D341Med (cell line): ENCODE measurements around the gene THEMIS2.
A peak's percentile ranks its signal among the peaks of the same experiment; 100 is the strongest.
"Not testable (repeated sequence)": the region's sequence is repeated elsewhere in the genome, so short reads cannot be mapped to it uniquely, and the experiment has no call there.

Experiments
- DNase-seq: peaks from one replicate; pipeline ENCODE4 v3.0.0; 2012; ENCODE audit warnings: low spot score

Gene THEMIS2

DNA sequence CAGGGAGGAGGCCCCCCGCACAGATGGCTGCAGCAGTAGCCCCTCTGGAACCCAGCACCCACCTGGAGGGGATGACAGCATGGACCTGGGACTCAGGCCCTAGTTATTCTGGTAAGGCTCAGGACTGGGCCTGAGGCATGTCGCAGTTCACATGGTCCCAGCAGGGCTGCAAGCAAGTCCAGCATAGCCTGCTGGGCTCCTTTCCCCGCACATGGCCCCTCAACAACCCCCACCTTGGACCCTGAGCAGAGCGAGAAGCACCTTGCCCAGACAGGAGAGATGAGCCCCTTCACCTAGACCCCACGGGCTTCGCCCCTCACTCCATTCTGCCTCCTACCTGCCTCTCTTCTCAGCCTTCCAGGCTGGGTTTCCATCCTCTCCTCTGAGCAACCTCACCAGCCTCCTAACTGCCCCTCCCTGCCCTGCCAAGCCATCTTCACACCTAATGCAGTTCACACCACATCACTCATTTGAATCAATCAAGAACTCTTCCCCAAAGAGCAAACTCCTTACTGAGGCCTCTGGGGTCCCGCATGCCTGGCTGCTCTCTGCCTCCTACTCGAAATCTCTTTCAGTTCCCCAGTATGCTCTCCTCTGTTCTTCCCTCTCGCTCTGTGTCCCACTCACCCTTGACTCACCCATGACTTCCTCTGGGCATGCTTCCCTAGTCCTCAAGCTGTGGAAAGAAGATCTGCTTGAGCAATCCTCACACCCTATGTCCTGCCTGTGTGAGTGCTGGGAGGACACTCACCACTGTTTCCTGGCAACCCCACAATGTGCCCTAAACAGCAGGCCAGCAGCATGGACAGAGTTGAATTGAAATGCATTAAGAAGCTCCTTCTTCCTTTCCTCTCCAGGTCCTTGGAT, 9.4 kb upstream of the THEMIS2 start:
- no peak for DNase-seq

DNA sequence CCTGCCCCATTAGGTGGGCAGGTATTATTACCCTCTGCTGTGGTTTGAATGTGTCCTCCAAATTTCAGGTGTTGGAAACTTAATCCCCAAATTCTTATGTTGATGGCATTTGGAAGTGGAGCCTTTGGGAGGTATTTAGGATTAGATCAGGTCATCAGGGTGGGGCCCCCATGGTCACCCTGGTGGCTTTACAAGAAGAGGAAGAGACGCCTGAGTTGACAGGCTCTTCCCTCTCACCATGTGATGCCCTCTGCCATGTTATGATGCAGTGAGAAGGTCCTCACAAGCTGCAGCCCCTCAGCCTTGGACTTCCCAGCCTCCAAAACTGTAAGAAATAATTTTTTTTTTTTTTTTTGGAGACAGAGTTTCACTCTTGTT, 8.8 kb upstream of the THEMIS2 start:
- no peak for DNase-seq

DNA sequence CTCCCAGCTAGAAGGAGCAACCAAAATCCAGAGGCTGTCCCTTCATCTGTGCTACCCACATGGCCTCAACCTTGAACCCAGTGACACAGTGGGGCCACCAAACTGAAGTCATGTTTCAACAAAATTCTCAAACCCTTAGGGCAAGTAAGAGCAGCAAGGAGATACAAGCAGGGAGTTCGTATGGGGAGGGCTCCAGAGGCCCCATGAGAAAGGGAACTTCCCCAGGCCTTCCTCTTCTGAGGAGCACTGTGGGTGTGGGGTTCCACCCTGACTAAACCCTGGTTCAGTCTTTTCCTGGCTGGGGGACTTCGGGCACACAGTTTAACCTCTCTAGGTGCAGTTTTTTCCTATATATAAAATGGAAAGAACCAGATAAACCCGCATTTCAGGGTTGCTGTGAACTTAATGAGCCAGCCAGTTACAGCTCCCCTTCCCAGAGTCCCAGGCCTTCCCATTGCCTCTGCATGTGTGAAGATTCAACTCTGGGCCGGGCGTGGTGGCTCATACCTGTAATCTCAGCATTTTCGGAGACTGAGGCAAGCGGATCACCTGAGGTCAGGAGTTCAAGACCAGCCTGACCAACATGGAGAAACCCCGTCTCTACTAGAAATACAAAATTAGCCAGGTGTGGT, 8.0 kb upstream of the THEMIS2 start:
- no peak for DNase-seq

DNA sequence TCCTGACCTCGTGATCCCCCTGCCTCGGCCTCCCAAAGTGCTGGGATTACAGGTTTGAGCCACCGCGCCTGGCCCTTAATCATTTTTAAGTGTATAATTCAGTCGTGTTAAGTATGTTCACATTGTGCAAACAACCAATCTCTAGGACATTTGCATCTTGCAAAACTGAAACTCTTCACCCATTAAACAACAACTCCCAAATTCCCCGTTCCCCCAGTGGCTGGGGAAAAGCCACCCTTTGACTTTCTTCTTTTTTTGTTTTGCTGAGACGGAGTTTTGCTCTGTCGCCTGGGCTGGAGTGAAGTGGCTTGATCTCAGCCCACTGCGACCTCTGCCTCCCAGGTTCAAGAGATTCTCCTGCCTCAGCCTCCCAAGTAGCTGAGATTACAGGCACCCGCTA, 6.5 kb upstream of the THEMIS2 start:
- no peak for DNase-seq

DNA sequence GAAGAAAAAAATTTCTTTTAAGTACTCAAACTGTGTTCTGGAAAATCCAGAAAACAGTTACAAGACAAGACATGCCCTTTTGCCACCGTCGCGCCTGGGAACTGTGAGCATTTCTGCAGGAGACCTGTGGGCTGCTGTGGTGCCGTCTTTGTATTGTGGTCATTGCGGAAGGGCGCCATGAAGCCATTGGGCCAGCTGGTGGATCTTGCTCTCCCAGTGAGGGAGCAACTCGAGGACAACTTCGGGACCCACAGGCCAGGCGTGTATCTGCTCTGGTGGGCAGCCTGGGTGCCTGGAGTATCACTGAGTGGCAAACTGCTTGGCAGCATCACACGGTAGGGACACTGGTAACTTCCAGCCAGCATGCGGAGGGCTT, 3.8 kb upstream of the THEMIS2 start:
- DNase-seq, result no peak

DNA sequence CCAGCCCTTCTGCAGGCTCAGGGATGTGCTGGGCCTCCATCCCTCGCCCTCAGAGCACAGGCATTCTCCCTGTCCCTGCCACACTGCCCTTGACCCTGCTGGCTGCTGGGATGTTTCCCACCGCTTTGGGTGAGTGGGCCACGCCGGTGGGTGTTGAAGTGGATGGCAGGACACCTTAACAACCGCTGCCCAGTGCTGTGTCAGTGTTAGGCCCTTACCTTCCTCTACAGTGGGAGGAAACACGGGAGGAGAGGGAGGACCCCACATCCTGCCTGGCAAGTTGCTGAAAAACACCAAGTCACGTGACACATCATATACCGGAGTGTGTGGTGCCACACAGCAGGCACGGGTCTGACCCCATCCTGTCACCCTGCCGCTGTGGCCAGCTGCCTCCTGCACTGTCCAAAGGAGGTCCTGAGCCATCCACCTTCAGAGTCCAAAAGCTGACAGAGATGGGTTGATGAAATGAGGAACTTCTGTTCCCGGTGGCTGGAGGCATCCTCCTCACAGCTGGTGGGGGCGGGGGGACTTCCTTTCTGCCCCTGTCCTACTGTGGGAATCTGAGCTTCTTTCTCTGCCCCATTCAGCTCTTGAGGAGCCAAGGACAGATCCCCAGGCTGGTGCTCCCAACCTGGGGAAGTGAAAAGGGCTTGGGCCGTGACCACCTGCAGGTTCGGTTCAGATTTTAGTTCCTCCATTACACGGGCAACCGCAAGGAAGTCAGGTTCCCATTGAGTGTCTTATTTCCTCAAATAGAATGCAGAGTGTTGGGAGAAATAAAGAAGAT, 3.2 kb upstream of the THEMIS2 start:
- no peak for DNase-seq

DNA sequence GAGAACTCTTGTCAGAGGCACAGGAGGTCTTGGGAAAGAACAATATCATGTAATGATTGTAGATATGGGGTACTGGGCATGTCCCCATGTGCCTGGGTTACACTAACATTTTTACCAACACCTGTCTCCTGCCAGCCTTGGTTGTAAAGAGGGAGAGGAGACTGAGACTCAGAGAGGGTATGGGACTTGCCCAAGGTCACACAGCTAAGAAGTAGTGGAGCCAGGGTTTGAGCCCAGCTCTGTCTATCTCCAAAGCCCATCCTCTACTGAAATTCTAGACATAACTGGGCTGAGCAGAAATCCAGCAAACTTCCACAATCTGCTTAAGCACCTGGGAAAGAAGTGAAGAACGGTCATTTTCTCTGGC, 2.6 kb upstream of the THEMIS2 start:
- DNase-seq, result no peak

DNA sequence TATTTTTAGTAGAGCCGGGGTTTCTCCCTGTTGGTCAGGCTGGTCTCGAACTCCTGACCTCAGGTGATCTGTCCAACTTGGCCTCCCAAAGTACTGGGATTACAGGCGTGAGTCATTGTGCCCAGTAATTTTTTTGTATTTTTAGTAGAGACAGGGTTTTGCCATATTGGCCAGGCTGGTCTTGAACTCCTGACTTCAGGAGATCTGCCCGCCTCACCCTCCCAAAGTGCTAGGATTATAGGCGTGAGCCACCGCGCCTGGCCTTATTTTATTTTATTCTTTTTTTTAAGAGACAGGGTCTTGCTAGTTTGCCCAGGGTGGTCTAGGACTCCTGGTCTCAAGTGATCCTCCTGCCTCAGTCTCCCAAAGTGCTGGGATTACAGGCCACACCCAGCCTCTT, 1.3 kb upstream of the THEMIS2 start:
- not testable (repeated sequence) for DNase-seq

DNA sequence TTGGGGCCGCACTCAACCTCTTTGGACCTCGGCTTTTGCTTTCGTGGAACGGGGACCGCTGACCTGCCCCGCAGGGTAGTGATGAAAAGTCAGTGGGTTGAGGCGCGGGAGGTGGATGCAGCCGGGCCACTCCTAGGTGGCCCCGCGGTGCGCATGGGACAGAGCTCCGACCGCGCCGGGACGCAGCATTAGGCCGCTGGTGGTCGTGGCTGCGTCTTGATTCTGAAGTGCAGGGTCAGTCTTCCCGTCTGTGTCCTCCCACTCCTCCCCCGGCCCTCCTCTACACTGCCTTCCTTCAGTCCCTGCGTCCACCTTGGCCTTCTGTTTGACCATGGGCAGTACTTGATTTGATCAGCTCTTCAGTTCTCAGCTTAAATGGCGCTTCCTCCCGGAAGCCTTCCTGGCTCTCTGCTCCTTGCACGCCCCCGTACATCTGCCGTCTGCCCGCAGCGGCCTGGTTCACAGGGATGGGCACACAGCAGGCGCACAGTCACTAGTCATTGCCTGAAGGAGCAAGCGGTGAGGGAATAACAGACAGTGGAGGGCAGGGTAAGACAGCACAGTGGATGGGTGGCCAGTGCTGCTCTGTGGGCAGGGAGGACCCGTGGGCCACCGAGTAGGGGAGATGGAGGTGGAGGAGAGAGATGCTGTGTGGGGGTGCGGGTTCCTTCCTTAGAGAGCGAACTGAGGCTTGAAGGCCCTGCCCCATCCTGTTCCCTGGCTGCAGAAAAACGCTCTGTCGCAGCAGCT, 633 bp downstream of the THEMIS2 start:
- DNase-seq, result no peak

DNA sequence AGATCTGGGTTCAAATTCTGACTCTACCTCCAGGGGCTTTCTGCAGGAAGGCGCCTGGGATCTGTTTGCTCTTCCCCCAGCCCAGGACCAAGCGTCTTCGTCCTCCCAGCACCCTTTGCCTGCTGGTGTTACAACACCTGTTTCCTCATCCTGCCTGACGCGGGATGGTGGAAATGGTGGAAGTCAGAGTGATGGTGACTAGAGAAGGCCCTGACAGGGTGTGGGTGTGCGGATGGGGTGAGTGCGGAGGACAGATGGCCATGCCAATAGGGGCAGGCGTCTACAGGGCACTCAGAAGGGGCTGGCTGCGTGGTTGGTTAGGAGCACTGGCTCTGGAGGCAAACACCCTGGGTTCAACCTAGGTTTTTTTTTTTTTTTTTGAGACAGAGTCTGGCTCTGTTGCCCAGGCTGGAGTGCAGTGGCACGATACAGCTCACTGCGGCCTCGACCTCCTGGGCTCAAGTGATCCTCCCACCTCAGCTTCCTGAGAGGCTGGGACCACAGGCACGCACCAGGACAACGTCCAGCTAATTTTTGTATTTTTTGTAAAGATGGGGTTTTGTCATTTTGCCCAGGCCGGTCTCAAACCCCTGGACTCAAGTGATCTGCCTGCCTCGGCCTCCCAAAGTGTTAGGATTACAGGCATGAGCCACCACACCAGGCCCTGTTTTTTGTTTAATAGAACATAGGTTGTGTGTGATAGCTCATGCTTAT, 1.5 kb downstream of the THEMIS2 start:
- no peak for DNase-seq

DNA sequence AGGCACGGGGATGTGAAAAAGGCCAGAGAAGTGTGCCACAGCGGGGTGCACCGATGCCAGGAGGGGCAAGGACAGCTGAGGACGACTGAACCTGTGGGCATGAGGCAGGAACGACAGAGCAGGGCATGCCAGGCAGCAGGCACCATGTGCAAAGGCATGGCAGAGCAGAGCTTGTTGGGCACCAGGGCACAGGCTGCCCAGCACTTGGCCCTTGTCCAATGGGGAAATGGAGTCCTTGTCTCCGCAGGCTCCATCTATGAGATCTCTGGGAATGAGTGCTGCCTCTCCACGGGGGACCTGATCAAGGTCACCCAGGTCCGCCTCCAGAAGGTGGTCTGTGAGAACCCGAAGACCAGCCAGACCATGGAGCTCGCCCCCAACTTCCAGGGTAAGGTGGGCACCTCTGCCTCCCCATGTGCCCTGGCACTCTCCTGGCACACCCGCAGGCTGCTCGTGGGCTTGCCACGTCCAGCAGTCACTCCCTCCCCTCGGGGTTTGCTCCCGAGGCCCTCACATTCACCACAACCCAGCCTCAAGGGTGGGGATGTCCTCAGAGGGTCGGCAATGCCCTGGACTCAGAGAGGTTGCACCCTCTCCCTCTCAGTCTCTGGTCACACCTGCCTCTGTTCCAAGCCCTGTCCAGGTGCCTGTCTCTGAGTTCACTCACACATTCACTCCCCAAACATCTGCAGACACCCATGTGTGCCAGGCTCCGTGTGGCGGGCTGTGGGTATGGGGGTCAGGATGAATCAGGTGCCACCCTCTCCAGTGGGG, 4.2 kb downstream of the THEMIS2 start:
- peak; percentile 18 for DNase-seq

DNA sequence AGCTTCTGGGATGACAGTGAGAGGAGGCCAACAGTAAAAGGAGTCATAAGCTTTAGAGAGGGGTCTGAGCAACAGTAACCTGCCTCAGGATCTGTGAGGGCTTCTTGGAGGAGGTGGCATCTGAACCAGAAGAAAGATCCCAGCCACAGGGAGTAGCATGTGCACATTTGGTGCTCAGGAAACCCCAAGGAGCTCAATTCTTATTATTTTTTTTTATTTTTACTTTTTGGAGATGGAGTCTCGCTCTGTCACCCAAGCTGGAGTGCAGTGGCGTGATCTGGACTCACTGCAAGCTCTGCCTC, 4.7 kb downstream of the THEMIS2 start:
- DNase-seq, result no peak

DNA sequence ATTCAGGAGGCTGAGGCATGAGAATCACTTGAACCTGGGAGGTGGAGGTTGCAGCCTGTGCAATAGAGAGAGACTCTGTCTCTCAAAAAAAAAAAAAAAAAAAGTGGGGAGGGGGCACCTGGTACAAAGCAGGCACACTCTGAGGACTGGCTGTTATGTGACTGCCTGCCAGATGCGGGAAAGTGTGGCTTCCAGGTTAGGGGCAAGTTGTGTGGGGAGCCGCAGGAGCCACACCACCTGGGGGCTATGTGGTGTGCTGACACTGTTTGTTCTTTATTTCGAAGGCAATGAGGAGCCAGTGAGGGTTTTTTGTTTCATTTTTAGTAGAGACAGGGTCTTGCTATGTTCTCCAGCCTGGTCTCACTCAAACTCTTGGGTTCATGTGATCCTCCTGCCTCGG, 5.7 kb downstream of the THEMIS2 start:
- DNase-seq, result peak; percentile 20

DNA sequence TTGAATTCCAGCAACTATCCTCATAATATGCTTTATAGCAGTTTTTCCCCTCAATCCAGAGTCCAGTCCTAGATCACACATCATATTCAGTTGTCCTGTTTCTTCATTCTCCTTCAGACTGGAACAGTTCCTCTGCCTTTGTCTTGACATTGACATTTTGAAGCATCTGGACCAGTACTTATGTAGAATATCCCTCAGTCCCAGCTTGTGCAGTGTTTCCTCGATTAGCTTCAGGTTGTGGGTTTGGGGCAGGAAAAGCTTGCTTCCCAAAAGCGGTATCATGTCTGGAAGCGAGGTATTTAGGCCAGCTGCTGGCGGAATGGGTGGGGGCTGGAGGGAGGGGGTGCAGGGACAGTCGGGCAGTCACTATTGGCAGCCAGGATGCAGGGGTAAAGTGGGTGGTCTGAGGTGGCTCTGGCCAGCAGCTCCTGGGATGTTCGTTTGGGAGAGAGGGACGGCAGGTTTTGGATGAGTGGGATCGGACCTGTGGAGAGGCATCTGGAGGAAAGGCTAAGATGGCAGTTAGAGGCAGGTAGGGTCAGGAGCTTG, 6.5 kb downstream of the THEMIS2 start:
- no peak for DNase-seq

DNA sequence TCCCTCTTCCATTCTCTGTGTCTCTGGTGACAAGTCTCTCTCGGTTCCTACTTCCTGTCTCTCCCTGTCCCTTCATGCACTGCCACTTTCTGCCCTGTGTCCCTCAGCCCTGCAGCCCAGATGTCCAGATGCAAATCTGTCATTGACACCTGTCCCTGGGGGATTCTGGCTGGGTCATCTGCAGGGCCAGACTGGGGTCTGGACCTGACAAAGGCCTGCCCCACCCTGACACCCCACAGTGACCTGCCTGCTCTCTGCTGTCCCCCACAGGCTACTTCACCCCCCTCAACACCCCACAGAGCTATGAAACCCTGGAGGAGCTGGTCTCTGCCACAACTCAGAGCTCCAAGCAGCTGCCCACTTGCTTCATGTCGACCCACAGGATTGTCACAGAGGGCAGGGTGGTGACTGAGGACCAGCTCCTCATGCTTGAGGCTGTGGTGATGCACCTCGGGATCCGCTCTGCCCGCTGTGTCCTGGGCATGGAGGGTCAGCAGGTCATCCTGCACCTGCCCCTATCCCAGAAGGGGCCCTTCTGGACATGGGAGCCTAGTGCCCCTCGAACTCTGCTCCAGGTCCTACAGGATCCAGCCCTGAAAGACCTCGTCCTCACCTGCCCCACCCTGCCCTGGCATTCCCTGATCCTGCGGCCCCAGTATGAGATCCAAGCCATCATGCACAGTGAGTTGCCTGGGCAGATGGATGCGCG, 7.2 kb downstream of the THEMIS2 start:
- no peak for DNase-seq

DNA sequence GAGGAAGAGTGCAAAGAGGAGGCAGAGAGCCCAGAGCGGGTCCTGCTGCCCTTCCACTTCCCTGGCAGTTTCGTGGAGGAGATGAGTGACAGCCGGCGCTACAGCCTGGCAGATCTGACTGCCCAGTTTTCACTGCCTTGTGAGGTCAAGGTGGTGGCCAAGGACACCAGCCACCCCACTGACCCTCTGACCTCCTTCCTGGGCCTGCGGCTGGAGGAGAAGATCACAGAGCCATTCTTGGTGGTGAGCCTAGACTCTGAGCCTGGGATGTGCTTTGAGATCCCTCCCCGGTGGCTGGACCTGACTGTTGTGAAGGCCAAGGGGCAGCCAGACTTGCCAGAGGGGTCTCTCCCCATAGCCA, 10.2 kb downstream of the THEMIS2 start:
- DNase-seq, result no peak

DNA sequence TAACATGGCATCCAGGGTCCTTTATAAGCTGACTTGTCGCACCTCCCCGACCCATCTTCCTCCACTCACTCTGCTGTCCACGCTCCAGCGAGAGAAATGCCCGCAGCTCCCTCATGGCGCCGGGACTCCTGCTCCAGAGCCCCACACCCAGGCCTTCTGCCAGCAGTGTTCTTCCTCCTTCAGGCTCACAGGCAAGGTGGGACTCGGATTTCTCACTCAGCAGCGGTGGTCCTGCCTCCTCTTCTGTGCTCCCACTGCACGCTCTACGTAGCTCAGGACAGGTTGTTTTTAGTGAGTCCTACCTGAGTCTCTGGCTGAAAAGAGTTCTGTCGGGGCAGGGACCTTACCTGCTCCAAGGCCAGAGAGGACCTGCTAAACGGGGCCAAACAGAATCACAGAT, 11.2 kb downstream of the THEMIS2 start:
- DNase-seq, result no peak

DNA sequence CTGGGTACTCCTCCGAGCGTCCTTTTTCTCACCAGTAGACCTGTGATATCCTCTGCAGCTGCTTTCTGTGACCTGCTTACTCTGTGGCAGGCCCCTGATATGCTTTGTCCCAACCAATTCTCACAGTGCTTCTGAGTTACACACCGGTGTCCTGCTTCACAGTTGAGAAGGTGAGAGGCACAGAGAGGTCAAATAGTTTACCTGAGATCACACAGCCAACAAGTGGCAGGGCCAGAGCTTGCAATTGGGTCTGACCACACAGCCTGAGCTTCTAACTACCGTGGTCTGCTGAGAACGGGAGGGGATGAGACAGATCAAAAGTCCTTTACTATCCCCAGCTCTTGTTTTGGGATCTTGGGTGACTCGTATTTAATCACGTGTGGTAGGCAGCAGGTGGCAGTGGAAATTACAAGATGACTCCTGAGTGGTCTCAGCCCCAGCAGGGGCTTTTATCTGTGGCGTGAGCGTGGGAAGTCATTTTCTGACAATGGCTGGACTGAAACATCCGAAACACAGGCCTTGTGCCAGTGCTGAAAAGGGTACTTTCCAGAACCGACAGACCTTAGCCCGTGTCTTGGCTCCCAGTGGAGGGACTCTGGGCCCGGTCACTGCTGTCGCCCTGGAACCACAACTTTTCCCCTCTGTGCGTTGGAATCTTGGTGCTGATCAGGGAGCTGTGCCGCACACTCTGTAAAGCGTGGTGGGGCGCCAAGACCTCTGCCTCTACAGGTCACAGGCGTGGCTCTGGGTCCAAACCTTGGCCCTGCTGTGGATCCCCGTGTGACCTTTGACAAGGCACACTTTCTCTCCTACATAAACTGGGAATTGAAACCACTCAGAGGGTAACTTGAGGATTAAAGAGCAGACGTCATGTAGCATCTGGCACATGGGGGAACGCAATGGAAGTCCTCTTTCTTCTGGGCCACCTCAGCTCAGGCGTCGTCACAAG, 11.9 kb downstream of the THEMIS2 start:
- DNase-seq, result peak; percentile 8

DNA sequence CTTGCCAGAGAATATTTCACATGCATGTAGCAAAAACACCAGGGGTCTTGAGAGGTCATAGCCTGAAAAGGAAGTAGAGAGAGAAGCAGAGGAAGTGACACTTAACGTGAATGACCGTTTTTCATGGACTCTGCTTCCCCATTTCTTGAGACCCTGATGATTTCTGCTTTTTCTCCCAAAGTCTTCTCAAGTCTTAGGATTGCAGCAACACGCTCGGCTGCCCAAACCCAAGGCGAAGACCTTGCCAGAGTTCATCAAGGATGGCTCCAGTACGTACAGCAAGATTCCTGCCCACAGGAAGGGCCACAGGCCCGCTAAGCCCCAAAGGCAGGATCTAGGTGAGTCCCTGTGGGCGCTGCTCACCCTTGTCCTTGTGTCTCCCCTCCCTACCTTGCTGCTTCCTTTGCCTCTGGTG, 12.8 kb downstream of the THEMIS2 start:
- peak; percentile 17 for DNase-seq
